Gastroesophageal sphincter (tissue), 3 donors: Measurements from ENCODE around the gene DBN1.

Experiments used
- CTCF ChIP-seq, 4 experiments: fragments of 200-600 bp in 2 of 4; fragments of 450-650 bp in 2 of 4; sonication (generic) in 1 of 4; IDR thresholded peaks; one replicate each; pipeline ENCODE4 v1.5.1; 2017 to 2019; ENCODE audit warnings: antibody characterized with exemption in 4 of 4, mild to moderate bottlenecking in 2 of 4, moderate library complexity in 2 of 4
- EP300 ChIP-seq: sonication (generic); formaldehyde crosslinking; IDR thresholded peaks from one replicate; pipeline ENCODE4 v1.6.1; 2017; ENCODE audit warnings: antibody characterized with exemption, mild to moderate bottlenecking
- POLR2A ChIP-seq, 2 donors: fragments of 450-650 bp; IDR thresholded peaks; one replicate each; pipeline ENCODE4 v1.6.1; 2017; ENCODE audit warnings: antibody characterized with exemption in 2 of 2, mild to moderate bottlenecking in 2 of 2, moderate library complexity in 1 of 2
- POLR2AphosphoS5 ChIP-seq: sonication (generic); formaldehyde crosslinking; IDR thresholded peaks from one replicate; pipeline ENCODE4 v1.6.1; 2017; ENCODE audit warnings: antibody characterized with exemption

- TF ChIP-seq CTCF (IDR thresholded peaks at IDR 0.05) (no peak), POLR2A (IDR thresholded peaks at IDR 0.05) (no peak), EP300 (no peak), POLR2AphosphoS5 (no peak)
Measured at GRCh38 chr5:177428574-177429217, 44.7 kb downstream of the DBN1 start.
